ENCODE results near the gene AMIGO1.

AMIGO1 gene, protein sequence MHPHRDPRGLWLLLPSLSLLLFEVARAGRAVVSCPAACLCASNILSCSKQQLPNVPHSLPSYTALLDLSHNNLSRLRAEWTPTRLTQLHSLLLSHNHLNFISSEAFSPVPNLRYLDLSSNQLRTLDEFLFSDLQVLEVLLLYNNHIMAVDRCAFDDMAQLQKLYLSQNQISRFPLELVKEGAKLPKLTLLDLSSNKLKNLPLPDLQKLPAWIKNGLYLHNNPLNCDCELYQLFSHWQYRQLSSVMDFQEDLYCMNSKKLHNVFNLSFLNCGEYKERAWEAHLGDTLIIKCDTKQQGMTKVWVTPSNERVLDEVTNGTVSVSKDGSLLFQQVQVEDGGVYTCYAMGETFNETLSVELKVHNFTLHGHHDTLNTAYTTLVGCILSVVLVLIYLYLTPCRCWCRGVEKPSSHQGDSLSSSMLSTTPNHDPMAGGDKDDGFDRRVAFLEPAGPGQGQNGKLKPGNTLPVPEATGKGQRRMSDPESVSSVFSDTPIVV

DNA sequence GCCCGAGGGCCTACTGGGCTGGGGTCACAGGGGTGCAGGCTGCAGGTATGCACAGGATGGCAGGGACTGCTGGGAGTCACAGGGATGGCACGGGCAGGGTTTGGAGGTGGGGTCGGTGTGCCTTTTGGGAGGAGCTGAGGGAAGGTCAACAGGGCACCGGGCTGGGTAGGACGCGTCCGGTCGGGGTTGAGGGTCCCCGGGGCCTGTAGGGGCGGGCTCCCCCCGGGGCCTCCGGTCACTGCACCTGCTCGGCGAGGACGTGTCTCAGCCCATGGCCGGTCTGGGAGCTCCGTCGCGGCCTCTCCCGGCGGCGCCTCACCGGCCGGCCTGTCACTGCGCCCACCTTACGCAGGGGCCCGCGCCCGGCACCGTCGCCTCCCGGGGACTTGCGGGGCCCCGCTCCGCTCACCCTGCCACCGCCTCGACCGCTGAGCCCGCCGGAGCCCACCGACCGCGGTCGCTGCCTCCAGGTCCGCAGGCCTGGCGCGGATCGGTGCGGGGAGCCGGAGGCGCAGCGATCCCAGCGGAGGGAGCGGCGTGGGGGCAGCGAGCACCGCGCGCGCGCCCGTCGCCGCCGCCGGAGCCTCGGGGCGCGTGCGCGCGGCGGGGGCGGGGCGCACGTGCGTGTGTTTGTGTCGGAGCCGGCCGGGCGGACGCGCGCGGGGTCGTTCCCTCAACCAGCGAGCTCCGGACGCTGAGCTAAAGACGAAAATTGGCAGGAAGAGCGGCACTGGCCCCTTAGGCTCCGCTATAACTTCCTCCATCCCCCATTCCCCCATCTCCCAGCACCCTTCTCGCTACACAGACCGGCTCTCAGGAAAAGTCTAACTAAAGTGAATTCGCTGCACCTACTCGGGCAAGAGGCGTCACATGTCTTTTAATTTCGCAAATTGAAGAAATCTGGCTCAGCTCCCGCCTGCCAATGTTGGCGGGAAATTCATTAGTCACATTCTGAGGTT is at the start of gene AMIGO1:
TSS of gene AMIGO1 (minus strand) at position 552 of the 959 bp plus-strand sequence. CDS start 815 bp downstream, outside the sequence.
- peak; percentile 71 for DNase-seq

- DNase-seq, result no peak
Observed at GRCh38 chr1:109557520-109557919, 48.0 kb upstream of the AMIGO1 start.

GRCh38 chr1:109556563-109556962 is 47.0 kb upstream of the AMIGO1 start:
- no peak for DNase-seq

- DNase-seq, result peak; percentile 95
Observed at GRCh38 chr1:109548321-109549267, 39.1 kb upstream of the AMIGO1 start, which contains the start of gene GNAI3. TSS of gene GNAI3 (plus strand) at chr1:109548615. CDS start at chr1:109548721, 106 bp downstream.

GRCh38 chr1:109547463-109548320 is 38.2 kb upstream of the AMIGO1 start:
- no peak for DNase-seq

DNA sequence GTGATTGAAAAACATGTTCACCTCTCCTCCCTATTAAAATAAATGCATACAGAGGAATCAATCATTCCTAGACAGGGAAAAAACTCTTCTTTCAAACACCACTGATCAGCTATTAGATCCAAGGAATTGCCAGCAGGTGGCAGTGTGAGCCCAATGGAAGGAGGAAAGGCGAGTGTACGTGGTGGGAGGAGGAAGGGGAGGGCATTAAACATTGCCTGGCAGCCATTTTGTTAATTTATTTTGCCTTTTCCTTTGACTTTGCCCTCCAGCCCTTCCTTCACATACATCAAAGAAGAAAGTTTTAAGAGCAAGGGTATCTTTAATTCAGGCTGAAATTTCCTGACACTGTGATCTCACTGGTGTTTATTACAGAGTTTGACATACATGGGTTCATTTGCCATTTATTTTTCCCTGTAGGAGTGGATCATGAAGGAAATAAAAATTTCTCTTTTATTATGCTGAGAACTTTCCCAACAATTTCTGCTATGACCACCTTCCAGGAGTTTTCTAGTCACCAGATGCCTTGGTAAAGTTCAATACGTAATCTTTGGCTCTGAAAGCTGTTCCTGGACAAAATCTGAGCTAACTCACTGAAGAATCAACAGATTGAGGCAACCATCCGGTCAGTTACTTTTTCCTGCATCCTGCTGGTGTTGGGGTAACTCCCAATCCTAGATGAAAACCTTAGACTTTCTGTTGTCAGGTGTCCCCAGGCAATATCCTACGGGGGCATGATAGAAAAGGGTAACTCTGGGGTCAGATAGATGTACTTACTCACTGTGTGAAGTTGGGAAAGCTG is 37.0 kb upstream of the AMIGO1 start:
- DNase-seq, result peak; percentile 94

DNA sequence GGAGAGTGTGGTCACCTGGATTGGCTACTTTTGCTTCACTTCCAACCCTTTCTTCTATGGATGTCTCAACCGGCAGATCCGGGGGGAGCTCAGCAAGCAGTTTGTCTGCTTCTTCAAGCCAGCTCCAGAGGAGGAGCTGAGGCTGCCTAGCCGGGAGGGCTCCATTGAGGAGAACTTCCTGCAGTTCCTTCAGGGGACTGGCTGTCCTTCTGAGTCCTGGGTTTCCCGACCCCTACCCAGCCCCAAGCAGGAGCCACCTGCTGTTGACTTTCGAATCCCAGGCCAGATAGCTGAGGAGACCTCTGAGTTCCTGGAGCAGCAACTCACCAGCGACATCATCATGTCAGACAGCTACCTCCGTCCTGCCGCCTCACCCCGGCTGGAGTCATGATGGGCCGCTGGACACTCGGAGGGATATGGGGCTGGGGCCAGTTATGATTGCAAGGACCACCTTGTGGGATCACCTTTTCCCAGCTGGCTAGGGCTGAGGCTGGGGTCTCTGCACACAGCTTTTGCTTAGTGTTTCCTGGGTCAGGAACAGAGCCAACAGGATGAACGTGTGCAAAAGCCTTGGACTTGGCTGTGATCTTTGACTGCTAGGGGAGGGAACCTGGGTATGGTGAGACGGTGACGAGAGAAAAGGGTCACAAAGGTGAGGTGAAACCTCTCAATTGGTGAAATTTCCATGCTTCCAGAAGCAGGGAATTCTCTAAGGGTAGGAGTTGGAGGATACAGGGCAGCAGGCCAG is 34.6 kb upstream of the AMIGO1 start:
- no peak for DNase-seq

DNA sequence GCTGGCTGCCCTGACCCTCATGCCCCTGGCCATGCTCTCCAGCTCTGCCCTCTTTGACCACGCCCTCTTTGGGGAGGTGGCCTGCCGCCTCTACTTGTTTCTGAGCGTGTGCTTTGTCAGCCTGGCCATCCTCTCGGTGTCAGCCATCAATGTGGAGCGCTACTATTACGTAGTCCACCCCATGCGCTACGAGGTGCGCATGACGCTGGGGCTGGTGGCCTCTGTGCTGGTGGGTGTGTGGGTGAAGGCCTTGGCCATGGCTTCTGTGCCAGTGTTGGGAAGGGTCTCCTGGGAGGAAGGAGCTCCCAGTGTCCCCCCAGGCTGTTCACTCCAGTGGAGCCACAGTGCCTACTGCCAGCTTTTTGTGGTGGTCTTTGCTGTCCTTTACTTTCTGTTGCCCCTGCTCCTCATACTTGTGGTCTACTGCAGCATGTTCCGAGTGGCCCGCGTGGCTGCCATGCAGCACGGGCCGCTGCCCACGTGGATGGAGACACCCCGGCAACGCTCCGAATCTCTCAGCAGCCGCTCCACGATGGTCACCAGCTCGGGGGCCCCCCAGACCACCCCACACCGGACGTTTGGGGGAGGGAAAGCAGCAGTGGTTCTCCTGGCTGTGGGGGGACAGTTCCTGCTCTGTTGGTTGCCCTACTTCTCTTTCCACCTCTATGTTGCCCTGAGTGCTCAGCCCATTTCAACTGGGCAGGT is 33.9 kb upstream of the AMIGO1 start:
- DNase-seq, result no peak

GRCh38 chr1:109542657-109543056 is 33.1 kb upstream of the AMIGO1 start:
- no peak for DNase-seq

DNA sequence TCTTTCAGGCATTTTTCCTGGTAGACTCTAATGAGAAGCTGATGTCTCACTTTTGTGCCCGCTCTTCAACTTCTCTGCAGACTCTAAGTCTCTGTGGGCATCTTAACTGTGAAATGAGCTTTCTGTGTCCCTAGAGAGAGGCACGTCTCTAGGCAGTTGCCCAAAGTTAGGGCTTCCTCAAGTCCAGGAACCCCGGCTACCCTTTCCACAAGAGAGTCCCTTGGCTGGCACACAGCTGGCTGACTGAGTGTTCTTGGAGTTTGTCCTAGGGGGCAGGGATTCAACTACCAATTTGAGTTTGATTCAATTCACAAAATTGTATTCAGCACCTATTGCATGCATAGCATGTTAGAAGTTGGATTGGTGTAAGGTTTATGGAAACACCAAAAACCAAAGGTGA is 31.6 kb upstream of the AMIGO1 start:
- no peak for DNase-seq

GRCh38 chr1:109539676-109540075 is 30.1 kb upstream of the AMIGO1 start, which contains the start of gene GPR61:
TSS of gene GPR61 (plus strand) at chr1:109539872. CDS start at chr1:109543023, 3,151 bp downstream.
- DNase-seq, result no peak

- DNase-seq, result no peak
Observed at GRCh38 chr1:109538827-109539555, 29.5 kb upstream of the AMIGO1 start.

- no peak for DNase-seq
Observed at GRCh38 chr1:109537450-109538178, 28.1 kb upstream of the AMIGO1 start.

DNA sequence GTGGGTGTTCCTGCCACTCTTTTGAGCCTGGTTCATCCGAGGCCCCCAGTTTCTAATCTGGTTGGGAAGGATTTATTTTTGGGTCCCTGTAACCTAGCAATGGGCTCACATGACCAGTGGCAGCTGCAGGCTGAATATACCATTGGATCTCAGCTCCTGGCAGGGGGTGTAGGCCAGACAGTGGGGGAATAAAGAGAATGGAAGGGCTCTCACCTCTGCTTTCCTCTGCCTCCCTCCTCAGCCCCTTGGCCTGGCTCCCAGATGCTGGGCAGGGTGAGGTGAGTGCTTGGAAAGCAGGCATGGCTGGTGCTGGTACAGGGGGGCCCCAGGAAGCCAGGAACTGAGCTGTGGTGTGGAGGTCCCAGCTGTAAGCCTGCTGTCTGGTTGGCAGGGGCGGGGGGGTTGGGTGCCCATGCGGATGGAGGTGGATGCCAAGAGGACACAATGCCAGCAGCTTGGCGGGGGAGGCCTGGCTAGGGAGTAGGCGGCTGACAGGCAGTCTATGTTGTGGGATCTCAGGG is 26.5 kb upstream of the AMIGO1 start:
- DNase-seq, result peak; percentile 63

DNA sequence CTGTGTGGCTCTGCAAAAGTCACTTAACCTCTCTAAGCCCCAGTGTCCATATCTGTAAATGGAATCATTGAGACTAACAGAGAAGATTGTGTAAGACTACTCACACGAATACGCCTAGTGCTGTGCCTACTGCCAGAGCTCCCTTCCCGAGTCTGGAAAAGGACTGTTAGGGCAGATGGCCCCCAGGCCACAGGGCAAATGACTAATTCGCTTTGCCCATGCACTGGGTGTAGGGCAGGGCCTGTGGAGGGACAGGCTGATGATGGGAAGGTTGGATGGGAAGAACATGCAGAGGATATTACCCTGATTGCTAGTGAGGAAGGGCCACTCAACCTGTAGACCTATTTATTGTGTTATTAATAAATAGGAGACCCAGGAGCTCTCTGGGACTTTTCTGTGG is 26.0 kb upstream of the AMIGO1 start:
- DNase-seq, result no peak

- no peak for DNase-seq
Observed at GRCh38 chr1:109534307-109534858, 24.9 kb upstream of the AMIGO1 start.
